ENCODE data around the gene COL28A1.

Gene COL28A1

DNA sequence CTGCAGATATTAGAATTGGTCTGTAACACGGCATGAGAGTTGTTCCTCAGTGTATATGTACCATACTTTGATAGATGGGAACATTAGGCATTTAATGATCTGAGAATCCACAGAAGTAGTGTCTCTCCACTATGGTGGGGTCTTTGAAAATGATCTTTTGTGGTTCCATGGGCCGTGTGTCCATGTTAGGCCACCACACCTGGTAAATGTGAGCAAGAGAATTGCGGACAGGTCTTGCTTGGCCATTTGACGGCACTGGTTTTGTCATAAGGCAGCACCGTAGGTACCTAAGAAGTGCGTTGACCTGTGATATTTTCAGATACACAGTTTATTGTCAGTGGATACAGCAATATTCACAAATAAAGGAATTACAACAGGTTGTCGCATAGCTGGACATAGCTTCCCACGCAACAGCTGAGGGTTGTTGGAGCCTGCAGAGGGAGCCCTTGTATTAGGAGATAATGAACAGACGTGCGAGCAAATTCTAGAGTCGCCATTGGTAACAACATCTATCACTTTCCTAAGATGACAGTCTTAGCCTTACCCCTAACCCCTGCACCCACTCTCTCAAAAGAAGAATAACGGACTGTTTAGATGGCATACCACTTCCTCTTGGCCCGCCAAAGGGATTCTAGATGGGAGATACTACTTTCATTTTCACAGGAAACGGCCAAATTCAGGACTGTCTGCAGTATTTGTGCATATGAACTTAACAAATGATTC lies 111.4 kb downstream of the COL28A1 start:
- H3K9ac ChIP-seq (ENCODE audit: low read length) = no peak overlapping the region; the same call in 1 of the 2 replicates
- H3K4me3 ChIP-seq (ENCODE audit: low read depth, low read length, poor library complexity, severe bottlenecking) = peak overlapping the region; percentile 54
- peaks cover 8% of the 10 kb centered on the region for H3K4me1 ChIP-seq (ENCODE audit: insufficient read depth, low read length, severe bottlenecking)
- no peaks in the 10 kb centered on the region for H3K79me2 ChIP-seq (ENCODE audit: insufficient read depth, low read length)
- no peaks in the 10 kb centered on the region for H3K9me3 ChIP-seq (ENCODE audit: low read length)
- no peaks in the 10 kb centered on the region for H4K20me1 ChIP-seq (ENCODE audit: insufficient read depth, low read length)
- no peaks in the 10 kb centered on the region for H3K36me3 ChIP-seq (ENCODE audit: insufficient read depth, low read length)
- H3K9me2 ChIP-seq (ENCODE audit: low read depth, low read length) = no peaks in the 10 kb centered on the region
- H3K27ac ChIP-seq (ENCODE audit: low read depth, low read length, poor library complexity, severe bottlenecking) = no peak overlapping the region
- H3K4me2 ChIP-seq (ENCODE audit: low read length) = peak overlapping the region; percentile 73
- peak overlapping the region; percentile 85 for H2AFZ ChIP-seq (ENCODE audit: low read length)
- no peaks in the 10 kb centered on the region for H3K27me3 ChIP-seq (ENCODE audit: insufficient read depth, low read length)
- TF ChIP-seq EZH2 (IDR thresholded peaks at IDR 0.05; ENCODE audit: borderline replicate concordance, low read length) = no peak
- TF ChIP-seq, protein P1, sequence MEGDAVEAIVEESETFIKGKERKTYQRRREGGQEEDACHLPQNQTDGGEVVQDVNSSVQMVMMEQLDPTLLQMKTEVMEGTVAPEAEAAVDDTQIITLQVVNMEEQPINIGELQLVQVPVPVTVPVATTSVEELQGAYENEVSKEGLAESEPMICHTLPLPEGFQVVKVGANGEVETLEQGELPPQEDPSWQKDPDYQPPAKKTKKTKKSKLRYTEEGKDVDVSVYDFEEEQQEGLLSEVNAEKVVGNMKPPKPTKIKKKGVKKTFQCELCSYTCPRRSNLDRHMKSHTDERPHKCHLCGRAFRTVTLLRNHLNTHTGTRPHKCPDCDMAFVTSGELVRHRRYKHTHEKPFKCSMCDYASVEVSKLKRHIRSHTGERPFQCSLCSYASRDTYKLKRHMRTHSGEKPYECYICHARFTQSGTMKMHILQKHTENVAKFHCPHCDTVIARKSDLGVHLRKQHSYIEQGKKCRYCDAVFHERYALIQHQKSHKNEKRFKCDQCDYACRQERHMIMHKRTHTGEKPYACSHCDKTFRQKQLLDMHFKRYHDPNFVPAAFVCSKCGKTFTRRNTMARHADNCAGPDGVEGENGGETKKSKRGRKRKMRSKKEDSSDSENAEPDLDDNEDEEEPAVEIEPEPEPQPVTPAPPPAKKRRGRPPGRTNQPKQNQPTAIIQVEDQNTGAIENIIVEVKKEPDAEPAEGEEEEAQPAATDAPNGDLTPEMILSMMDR (IDR thresholded peaks at IDR 0.05; ENCODE audit: low read length) = peak; percentile 89
- H3F3A ChIP-seq (ENCODE audit: insufficient read depth, low read length) = no peaks in the 10 kb centered on the region

DNA sequence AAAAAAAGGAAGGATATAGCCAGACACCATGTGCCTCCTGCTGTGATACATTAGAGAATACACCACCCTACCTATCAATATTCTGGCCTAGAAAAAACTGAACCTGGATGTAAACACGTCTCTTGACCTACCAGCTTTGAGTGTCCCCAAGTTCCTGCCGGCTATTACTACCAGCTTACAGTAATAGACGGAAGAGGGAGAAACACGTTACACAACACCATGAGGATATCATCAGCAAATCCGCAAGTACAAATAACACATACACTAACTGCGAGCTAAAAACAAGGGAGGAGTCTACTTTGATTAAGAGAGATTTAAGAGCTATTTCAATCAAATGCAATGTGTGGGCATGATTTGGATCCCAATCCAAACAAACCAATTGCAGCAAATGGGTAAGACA lies 113.0 kb downstream of the COL28A1 start:
- no peak overlapping the region for H2AFZ ChIP-seq (ENCODE audit: low read length)
- H3K9me2 ChIP-seq (ENCODE audit: low read depth, low read length) = no peaks in the 10 kb centered on the region
- H3K27ac ChIP-seq (ENCODE audit: low read depth, low read length, poor library complexity, severe bottlenecking) = no peak overlapping the region
- TF ChIP-seq EZH2 (IDR thresholded peaks at IDR 0.05; ENCODE audit: borderline replicate concordance, low read length) = no peak
- TF ChIP-seq, protein P1 (IDR thresholded peaks at IDR 0.05; ENCODE audit: low read length) = no peak
- H4K20me1 ChIP-seq (ENCODE audit: insufficient read depth, low read length) = no peaks in the 10 kb centered on the region
- H3K9me3 ChIP-seq (ENCODE audit: low read length) = no peaks in the 10 kb centered on the region
- no peaks in the 10 kb centered on the region for H3K79me2 ChIP-seq (ENCODE audit: insufficient read depth, low read length)
- H3K9ac ChIP-seq (ENCODE audit: low read length) = no peak overlapping the region
- no peaks in the 10 kb centered on the region for H3K27me3 ChIP-seq (ENCODE audit: insufficient read depth, low read length)
- peaks cover 8% of the 10 kb centered on the region for H3K4me1 ChIP-seq (ENCODE audit: insufficient read depth, low read length, severe bottlenecking)
- H3F3A ChIP-seq (ENCODE audit: insufficient read depth, low read length) = no peaks in the 10 kb centered on the region
- no peaks in the 10 kb centered on the region for H3K36me3 ChIP-seq (ENCODE audit: insufficient read depth, low read length)
- no peak overlapping the region for H3K4me2 ChIP-seq (ENCODE audit: low read length)
- no peak overlapping the region for H3K4me3 ChIP-seq (ENCODE audit: low read depth, low read length, poor library complexity, severe bottlenecking)

DNA sequence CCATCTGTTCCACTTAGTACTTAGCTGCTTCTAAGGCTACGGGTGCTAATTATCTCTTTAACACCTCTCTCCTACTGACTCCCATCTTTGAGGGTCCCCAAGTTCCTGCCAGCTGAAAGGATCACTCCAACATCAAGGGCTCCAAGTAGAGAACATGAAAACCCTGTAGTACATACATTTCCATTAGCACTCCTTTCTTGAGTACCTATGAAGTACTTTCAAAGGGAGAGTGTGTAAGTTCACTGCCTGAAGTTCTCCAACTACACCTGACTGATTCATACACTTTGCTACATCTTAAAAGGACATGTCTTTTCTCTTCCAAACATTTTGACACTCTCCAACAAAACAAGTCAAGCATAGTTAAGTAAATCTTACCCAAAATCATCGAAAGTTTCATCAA lies 113.8 kb downstream of the COL28A1 start:
- H3K9ac ChIP-seq (ENCODE audit: low read length) = no peak overlapping the region
- H3F3A ChIP-seq (ENCODE audit: insufficient read depth, low read length) = no peaks in the 10 kb centered on the region
- peaks cover 8% of the 10 kb centered on the region for H3K4me1 ChIP-seq (ENCODE audit: insufficient read depth, low read length, severe bottlenecking)
- H4K20me1 ChIP-seq (ENCODE audit: insufficient read depth, low read length) = no peaks in the 10 kb centered on the region
- no peak overlapping the region for H3K4me2 ChIP-seq (ENCODE audit: low read length)
- no peaks in the 10 kb centered on the region for H3K79me2 ChIP-seq (ENCODE audit: insufficient read depth, low read length)
- H3K36me3 ChIP-seq (ENCODE audit: insufficient read depth, low read length) = no peaks in the 10 kb centered on the region
- H2AFZ ChIP-seq (ENCODE audit: low read length) = no peak overlapping the region
- TF ChIP-seq EZH2 (IDR thresholded peaks at IDR 0.05; ENCODE audit: borderline replicate concordance, low read length) = no peak
- TF ChIP-seq, protein P1 (IDR thresholded peaks at IDR 0.05; ENCODE audit: low read length) = no peak
- no peak overlapping the region for H3K4me3 ChIP-seq (ENCODE audit: low read depth, low read length, poor library complexity, severe bottlenecking)
- H3K9me3 ChIP-seq (ENCODE audit: low read length) = no peaks in the 10 kb centered on the region
- no peaks in the 10 kb centered on the region for H3K9me2 ChIP-seq (ENCODE audit: low read depth, low read length)
- H3K27ac ChIP-seq (ENCODE audit: low read depth, low read length, poor library complexity, severe bottlenecking) = no peak overlapping the region
- no peaks in the 10 kb centered on the region for H3K27me3 ChIP-seq (ENCODE audit: insufficient read depth, low read length)

All from OCI-LY1 (cell line).